Measurements from ENCODE around the gene TOP3B. TPM values are rescaled to one million over a fixed set of nuclear protein-coding genes. Genes with fewer than 3 reads are reported as not detected.

Gene TOP3B
- total and polyA plus RNA-seq, 4 donors = 11.9 to 34.2 (median 23.0) TPM

DNA sequence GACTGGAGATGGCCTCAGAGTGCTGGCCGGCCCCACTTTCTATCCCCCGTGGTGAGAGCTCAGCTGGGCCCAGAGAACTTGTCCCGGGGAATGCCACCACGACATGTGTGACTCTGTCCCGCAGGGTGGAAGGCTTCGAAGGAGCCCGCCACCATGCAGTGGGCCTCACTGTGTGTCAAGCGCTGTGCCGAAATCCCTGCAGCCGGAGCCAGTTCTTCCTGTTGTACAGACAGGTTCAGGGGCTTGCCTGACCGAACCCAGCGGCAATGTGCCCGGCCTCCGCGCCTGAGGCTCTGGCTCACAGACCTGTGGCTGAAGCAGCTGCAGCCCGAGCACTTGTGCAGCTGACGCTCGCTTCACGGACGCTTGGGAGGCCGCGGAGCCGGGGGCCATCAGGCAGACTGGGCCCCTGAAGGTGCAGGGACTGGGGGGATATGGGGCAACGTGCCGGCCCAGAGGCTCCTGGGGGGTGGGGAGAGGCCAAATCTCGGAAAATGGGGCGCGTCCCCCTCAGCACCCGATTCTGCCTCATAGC is 30.6 kb downstream of the TOP3B start:
- DNase-seq (peak; percentile 35 to 46 (median 41)), ATAC-seq (ENCODE audit: insufficient read depth, low FRiP score) (no peak)
- H3K9me3 ChIP-seq (ENCODE audit: control insufficient read depth in 4 of 4, insufficient read depth in 3 of 4, low read length in 3 of 4) = no peaks in the 10 kb centered on the region
- H3K4me3 ChIP-seq = peak overlapping the region; percentile 91
- H3K36me3 ChIP-seq (ENCODE audit: control insufficient read depth in 4 of 4, insufficient read depth in 4 of 4, low read length in 4 of 4) = peaks cover 0 to 2% (median 0%) of the 10 kb centered on the region in 4 donors
- H3K4me1 ChIP-seq (ENCODE audit: control insufficient read depth in 5 of 5, insufficient read depth in 5 of 5, low read length in 5 of 5) = peaks cover 0 to 20% (median 11%) of the 10 kb centered on the region in 5 donors
- no peak overlapping the region for H3K9ac ChIP-seq (ENCODE audit: insufficient read depth in 1 of 2, low read length in 2 of 2)
- H3K27me3 ChIP-seq (ENCODE audit: control insufficient read depth in 3 of 3, insufficient read depth in 3 of 3, low read length in 2 of 3) = no peaks in the 10 kb centered on the region
- TF ChIP-seq, protein P1, sequence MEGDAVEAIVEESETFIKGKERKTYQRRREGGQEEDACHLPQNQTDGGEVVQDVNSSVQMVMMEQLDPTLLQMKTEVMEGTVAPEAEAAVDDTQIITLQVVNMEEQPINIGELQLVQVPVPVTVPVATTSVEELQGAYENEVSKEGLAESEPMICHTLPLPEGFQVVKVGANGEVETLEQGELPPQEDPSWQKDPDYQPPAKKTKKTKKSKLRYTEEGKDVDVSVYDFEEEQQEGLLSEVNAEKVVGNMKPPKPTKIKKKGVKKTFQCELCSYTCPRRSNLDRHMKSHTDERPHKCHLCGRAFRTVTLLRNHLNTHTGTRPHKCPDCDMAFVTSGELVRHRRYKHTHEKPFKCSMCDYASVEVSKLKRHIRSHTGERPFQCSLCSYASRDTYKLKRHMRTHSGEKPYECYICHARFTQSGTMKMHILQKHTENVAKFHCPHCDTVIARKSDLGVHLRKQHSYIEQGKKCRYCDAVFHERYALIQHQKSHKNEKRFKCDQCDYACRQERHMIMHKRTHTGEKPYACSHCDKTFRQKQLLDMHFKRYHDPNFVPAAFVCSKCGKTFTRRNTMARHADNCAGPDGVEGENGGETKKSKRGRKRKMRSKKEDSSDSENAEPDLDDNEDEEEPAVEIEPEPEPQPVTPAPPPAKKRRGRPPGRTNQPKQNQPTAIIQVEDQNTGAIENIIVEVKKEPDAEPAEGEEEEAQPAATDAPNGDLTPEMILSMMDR (IDR thresholded peaks at IDR 0.05; ENCODE audit: control extremely low read depth, extremely low read depth) = no peak
- H3K27ac ChIP-seq (ENCODE audit: low read depth in 1 of 2, low read length in 1 of 2) = peak overlapping the region; percentile 5 to 92
- WGBS, 2 donors = 2 to 7% methylated on average over 29 of the region's 29 CpGs

DNA sequence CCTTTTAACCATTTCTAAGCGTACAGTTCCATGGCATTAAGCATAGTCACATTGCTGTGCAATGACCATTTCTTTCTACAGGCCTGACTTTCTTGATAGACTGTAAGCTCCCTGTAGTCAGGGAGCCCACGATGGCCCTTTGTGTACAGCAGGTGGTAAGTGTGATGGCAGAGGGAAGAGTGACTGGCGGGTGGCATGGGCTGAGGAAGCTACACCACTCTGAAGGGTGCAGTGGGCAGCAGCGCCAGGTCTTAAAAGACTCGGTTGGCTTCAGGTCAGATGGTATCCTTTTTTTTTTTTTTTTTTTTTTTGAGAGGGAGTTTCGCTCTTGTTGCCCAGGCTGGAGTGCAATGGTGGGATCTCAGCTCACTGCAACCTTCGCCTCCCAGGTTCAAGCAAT is 31.5 kb downstream of the TOP3B start:
- H3K9ac ChIP-seq (ENCODE audit: insufficient read depth in 1 of 2, low read length in 2 of 2) = no peak overlapping the region
- TF ChIP-seq, protein P1 (IDR thresholded peaks at IDR 0.05; ENCODE audit: control extremely low read depth, extremely low read depth) = no peak
- 78 to 80% methylated on average over 6 to 7 of the region's 7 CpGs for WGBS, 2 donors
- peaks cover 0 to 2% (median 0%) of the 10 kb centered on the region in 4 donors for H3K36me3 ChIP-seq (ENCODE audit: control insufficient read depth in 4 of 4, insufficient read depth in 4 of 4, low read length in 4 of 4)
- H3K4me1 ChIP-seq (ENCODE audit: control insufficient read depth in 5 of 5, insufficient read depth in 5 of 5, low read length in 5 of 5) = peaks cover 0 to 23% (median 11%) of the 10 kb centered on the region in 5 donors
- ATAC-seq (ENCODE audit: insufficient read depth, low FRiP score) (no peak), DNase-seq (no peak)
- peak overlapping the region in 1 of 2 donors; percentile 61 for H3K27ac ChIP-seq (ENCODE audit: low read depth in 1 of 2, low read length in 1 of 2)
- no peaks in the 10 kb centered on the region for H3K9me3 ChIP-seq (ENCODE audit: control insufficient read depth in 4 of 4, insufficient read depth in 3 of 4, low read length in 3 of 4)
- H3K4me3 ChIP-seq = no peak overlapping the region
- H3K27me3 ChIP-seq (ENCODE audit: control insufficient read depth in 3 of 3, insufficient read depth in 3 of 3, low read length in 2 of 3) = no peaks in the 10 kb centered on the region

DNA sequence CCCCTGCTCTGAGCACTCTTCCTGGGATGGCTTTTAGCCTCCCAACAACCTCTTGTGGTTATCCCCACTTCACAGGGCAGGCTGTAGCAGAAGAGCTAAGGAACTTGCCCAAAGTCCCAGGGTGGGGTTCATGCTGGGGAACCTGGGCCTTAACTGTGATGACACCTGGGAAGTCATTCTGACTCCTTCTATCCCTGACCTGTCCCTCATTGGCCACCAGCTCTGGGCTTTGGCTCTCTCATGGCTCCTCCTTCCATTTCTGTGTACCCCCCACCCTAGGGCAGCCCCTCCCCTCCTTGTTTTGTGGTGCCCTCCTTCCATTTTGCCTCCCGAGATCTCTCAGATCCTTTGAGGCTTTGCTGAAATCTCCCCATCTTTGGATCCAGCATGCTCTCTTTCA is 32.6 kb downstream of the TOP3B start:
- Histone ChIP-seq H3K4me1 (ENCODE audit: control insufficient read depth in 5 of 5, insufficient read depth in 5 of 5, low read length in 5 of 5) (peaks cover 0 to 23% (median 11%) of the 10 kb centered on the region in 5 donors), H3K9me3 (ENCODE audit: control insufficient read depth in 4 of 4, insufficient read depth in 3 of 4, low read length in 3 of 4) (no peaks in the 10 kb centered on the region), H3K36me3 (ENCODE audit: control insufficient read depth in 4 of 4, insufficient read depth in 4 of 4, low read length in 4 of 4) (peaks cover 0 to 9% (median 5%) of the 10 kb centered on the region in 4 donors), H3K4me3 (no peak overlapping the region), H3K9ac (ENCODE audit: insufficient read depth in 1 of 2, low read length in 2 of 2) (no peak overlapping the region), H3K27ac (ENCODE audit: low read depth in 1 of 2, low read length in 1 of 2) (peak overlapping the region; percentile 36 to 87), H3K27me3 (ENCODE audit: control insufficient read depth in 3 of 3, insufficient read depth in 3 of 3, low read length in 2 of 3) (no peaks in the 10 kb centered on the region)
- DNase-seq (no peak), ATAC-seq (ENCODE audit: insufficient read depth, low FRiP score) (no peak)
- TF ChIP-seq, protein P1 (IDR thresholded peaks at IDR 0.05; ENCODE audit: control extremely low read depth, extremely low read depth) = no peak
- 60 to 76% methylated on average over 1 of the region's 1 CpG for WGBS, 2 donors

DNA sequence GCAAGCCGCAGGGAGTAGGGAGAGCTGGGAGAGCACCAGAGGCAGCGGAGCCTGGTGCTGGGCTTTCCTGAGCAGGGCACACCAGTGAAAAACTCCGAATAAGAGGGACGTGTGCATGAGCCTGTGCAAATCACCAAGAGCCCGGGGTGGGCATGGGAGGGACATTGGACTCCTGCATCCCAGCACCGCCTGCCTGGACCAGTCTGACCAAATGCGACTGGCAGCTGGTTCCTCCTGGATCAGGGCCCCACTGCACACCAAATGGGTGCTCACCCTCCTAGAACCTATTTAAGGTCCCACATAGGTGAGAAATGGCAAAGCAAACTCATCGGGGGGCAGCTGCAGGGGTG is 33.0 kb downstream of the TOP3B start:
- no peak overlapping the region for H3K9ac ChIP-seq (ENCODE audit: insufficient read depth in 1 of 2, low read length in 2 of 2)
- H3K4me1 ChIP-seq (ENCODE audit: control insufficient read depth in 5 of 5, insufficient read depth in 5 of 5, low read length in 5 of 5) = peaks cover 0 to 23% (median 11%) of the 10 kb centered on the region in 5 donors

More for the DNA sequence above, 33.0 kb downstream of the TOP3B start:
- WGBS, 2 donors = 69 to 72% methylated on average over 8 of the region's 8 CpGs
- DNase-seq (no peak), ATAC-seq (ENCODE audit: insufficient read depth, low FRiP score) (no peak)
- TF ChIP-seq, protein P1 (IDR thresholded peaks at IDR 0.05; ENCODE audit: control extremely low read depth, extremely low read depth) = no peak
- Histone ChIP-seq H3K36me3 (ENCODE audit: control insufficient read depth in 4 of 4, insufficient read depth in 4 of 4, low read length in 4 of 4) (peaks cover 0 to 11% (median 5%) of the 10 kb centered on the region in 4 donors), H3K27me3 (ENCODE audit: control insufficient read depth in 3 of 3, insufficient read depth in 3 of 3, low read length in 2 of 3) (no peaks in the 10 kb centered on the region), H3K9me3 (ENCODE audit: control insufficient read depth in 4 of 4, insufficient read depth in 3 of 4, low read length in 3 of 4) (no peaks in the 10 kb centered on the region), H3K4me3 (no peak overlapping the region), H3K27ac (ENCODE audit: low read depth in 1 of 2, low read length in 1 of 2) (peak overlapping the region; percentile 36 to 87)

Data from lung (tissue), 12 donors.